HG03159 (cell line): ENCODE measurements around the gene IFNA17.
A peak's percentile ranks its signal among the peaks of the same experiment; 100 is the strongest.
"Not testable (repeated sequence)": the region's sequence is repeated elsewhere in the genome, so short reads cannot be mapped to it uniquely, and the experiment has no call there.

Source experiments
- ATAC-seq: cut with Tn5 transposase; IDR thresholded peaks from one replicate; pipeline ENCODE4 v1.9.1; 2021; ENCODE audit warnings: mild to moderate bottlenecking, moderate library complexity; ENCODE audit not compliant: unreplicated experiment

The IFNA17 gene

GRCh38 chr9:21210782-21211181 is 17.2 kb downstream of the IFNA17 start:
- not testable (repeated sequence) for ATAC-seq

GRCh38 chr9:21210311-21210710 is 17.7 kb downstream of the IFNA17 start:
- no peak for ATAC-seq

DNA sequence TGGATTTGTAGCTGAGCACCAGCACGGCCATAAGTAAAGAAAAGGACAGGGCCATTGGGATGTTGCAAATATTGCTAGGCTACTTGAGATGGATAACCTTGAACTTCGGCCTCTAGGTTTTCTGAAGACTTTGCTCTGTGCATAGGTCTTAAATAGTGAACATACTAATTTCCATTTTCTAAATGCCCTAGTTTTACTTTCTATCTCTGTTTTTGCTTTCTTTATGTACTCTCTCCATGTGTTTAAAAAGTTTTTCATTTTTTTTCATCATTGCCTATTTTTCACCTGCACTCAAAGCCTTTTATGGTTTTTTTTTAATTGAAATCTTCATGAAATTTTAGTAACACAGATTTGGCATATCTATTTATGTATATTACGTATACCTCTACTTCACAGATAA is 21.0 kb downstream of the IFNA17 start, which contains the start of gene IFNA10:
Gene IFNA10 (minus strand): TSS at position 101 of the 400 bp plus-strand sequence. CDS start 46 bp downstream, at position 55.
- ATAC-seq: not testable (repeated sequence)

- no peak for ATAC-seq
Measured at GRCh38 chr9:21205204-21205603, 22.8 kb downstream of the IFNA17 start.

DNA sequence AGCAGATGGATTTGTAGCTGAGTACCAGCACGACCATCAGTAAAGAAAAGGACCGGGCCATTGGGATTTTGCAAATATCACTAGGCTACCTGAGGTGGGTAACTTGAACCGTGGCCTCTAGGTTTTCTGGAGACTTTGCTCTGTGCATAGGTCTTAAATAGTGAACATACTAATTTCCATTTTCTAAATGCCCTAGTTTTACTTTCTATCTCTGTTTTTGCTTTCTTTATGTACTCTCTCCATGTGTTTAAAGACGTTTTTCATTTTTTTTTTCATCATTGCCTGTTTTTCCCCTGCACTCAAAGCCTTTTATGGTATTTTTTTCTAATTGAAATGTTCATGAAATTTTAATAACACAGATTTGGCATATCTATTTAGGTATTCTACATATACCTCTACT is 25.9 kb downstream of the IFNA17 start, which contains the start of gene IFNA7:
Gene IFNA7 (minus strand): TSS at position 101 of the 400 bp plus-strand sequence. CDS start 40 bp downstream, at position 61.
- ATAC-seq: not testable (repeated sequence)

- peak; percentile 95 for ATAC-seq
Measured at GRCh38 chr9:21194867-21195776, 32.9 kb downstream of the IFNA17 start.

DNA sequence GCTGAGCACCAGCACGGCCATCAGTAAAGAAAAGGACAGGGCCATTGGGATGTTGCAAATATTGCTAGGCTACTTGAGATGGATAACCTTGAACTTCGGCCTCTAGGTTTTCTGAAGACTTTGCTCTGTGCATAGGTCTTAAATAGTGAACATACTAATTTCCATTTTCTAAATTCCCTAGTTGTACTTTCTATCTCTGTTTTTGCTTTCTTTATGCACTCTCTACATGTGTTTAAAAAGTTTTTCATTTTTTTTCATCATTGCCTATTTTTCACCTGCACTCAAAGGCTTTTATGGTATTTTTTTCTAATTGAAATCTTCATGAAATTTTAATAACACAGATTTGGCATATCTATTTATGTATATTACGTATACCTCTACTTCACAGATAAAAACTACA is 40.5 kb downstream of the IFNA17 start, which contains the start of gene IFNA4:
Gene IFNA4 (minus strand): TSS at position 101 of the 400 bp plus-strand sequence. CDS start 56 bp downstream, at position 45.
- not testable (repeated sequence) for ATAC-seq

DNA sequence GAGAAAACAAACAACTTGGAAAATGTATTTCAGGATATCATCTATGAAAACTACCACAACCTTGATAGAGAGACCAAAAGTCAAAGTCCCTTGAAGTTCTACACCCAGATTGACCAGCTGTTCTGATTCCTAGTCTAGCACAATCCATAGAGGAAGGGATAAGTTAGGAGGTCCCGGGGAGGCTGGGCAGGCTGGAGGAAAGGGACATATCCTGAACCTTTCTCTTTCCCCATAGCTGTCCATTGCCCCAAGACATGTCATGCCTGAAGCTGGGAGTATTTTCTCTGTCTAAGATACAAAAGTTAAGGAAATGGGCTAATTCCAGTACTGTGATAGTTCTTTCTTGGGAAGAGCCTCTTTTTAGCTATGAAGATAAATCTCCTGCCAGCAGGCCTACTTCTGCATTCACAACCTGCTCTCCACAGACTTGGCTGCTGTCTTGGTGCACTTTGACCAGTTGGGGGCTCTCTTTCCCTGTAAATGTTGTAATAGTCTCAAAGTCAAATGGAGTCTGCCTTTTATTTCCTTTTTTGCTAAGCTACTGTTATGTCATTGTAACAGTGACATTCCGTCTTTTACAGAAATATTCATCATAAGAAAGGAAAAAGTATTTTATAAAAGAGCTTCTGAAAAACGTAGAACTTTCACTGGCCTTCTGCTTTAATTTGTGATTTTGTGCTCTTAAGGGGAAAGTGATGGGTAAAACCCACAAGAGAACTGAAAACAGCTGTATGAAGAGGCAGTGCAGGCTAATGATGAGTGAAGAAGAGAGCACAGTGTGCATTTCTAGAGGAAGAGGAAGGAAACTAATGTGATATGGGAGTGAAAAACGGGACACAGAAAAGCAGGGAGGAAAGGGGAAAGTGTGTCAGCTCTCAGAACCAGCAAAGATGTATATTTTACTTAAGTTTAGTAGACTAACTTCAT is 44.9 kb downstream of the IFNA17 start:
- ATAC-seq: peak; percentile 98
